Measurements from ENCODE around the gene CACNA1D.

DNA sequence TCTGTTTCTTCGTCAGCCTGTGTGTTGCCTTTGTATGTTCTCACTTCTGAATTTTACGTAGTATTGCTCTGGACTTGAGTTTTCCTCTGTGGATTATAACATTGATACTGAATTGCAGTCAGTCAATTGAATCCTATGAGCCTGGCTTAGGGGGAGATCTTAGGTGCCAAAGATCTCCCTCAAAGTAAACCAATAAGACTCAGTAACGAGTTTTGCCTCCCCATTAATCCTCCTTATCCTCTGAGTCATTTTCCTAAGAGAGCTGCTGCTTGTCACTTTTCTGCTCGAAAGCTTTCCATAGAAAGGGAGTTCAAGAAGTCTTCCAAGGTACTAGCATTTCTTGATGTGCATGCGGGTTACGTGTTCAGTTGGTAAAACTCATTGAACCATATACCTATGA, 225.4 kb downstream of the CACNA1D start:
- TF ChIP-seq, protein P1, sequence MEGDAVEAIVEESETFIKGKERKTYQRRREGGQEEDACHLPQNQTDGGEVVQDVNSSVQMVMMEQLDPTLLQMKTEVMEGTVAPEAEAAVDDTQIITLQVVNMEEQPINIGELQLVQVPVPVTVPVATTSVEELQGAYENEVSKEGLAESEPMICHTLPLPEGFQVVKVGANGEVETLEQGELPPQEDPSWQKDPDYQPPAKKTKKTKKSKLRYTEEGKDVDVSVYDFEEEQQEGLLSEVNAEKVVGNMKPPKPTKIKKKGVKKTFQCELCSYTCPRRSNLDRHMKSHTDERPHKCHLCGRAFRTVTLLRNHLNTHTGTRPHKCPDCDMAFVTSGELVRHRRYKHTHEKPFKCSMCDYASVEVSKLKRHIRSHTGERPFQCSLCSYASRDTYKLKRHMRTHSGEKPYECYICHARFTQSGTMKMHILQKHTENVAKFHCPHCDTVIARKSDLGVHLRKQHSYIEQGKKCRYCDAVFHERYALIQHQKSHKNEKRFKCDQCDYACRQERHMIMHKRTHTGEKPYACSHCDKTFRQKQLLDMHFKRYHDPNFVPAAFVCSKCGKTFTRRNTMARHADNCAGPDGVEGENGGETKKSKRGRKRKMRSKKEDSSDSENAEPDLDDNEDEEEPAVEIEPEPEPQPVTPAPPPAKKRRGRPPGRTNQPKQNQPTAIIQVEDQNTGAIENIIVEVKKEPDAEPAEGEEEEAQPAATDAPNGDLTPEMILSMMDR (IDR thresholded peaks at IDR 0.05), result no peak
- TF ChIP-seq ZFX (IDR thresholded peaks at IDR 0.05; ENCODE audit: borderline replicate concordance), result no peak
